Ovary (tissue), 3 donors: Measurements from ENCODE around the gene RPS3.

Experiments used
- POLR2A ChIP-seq: fragments of 450-650 bp; IDR thresholded peaks from one replicate; pipeline ENCODE4 v1.6.1; 2017; ENCODE audit warnings: antibody characterized with exemption, mild to moderate bottlenecking, moderate library complexity
- TF ChIP-seq, protein P1 (sequence below), 3 donors: fragments of 450-650 bp in 2 of 3; fragments of 200-600 bp in 1 of 3; IDR thresholded peaks; one replicate each; pipeline versions ENCODE4 v1.5.1 to v1.8.0; 2016 to 2022; ENCODE audit warnings: antibody characterized with exemption in 3 of 3, mild to moderate bottlenecking in 1 of 3
- donor health status: DM: no; HTN: no; CAD: no.

DNA sequence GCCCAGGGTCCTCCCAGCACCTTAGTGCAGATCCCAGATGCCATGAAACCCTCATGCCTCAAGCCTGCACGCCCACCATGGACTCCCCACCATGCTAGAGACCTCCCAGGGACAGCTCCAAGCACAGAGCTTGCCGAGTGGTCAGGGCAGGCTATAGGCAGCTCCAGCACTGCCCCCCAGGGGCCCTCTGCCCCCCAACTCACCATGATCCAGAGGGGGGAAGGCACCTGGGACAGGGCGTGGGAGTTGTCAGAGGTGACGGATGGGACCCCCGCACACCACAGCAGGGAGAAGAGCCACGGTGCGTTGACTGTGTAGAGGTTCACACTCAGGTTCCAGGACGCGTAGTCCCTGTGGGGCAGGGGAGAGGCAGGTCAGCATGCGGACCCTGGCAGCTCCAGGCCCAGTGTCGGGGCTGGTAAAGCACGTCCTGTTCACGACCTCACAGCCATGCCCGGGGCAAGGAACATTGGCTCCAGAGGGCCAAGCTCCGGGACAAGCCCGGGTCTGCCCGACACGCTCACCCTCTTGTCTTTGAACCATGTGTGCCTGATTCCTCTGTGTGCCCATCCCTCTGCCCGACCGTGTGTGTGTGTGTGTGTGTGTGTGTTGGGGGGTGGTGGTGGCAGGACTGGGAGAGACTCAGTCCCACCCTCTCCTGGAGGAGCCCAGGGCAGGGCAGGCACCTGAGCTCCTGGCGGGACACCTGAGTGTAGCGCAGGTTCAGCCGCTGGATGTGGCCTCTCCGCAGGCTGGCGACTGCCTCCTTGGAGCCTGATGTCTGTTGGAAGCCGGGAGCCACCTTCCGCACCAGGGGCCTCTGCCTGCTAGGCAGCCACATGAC lies 41.9 kb downstream of the RPS3 start:
- no peak for TF ChIP-seq POLR2A
- TF ChIP-seq, protein P1, sequence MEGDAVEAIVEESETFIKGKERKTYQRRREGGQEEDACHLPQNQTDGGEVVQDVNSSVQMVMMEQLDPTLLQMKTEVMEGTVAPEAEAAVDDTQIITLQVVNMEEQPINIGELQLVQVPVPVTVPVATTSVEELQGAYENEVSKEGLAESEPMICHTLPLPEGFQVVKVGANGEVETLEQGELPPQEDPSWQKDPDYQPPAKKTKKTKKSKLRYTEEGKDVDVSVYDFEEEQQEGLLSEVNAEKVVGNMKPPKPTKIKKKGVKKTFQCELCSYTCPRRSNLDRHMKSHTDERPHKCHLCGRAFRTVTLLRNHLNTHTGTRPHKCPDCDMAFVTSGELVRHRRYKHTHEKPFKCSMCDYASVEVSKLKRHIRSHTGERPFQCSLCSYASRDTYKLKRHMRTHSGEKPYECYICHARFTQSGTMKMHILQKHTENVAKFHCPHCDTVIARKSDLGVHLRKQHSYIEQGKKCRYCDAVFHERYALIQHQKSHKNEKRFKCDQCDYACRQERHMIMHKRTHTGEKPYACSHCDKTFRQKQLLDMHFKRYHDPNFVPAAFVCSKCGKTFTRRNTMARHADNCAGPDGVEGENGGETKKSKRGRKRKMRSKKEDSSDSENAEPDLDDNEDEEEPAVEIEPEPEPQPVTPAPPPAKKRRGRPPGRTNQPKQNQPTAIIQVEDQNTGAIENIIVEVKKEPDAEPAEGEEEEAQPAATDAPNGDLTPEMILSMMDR (IDR thresholded peaks at IDR 0.05): no peak
